ENCODE data around the gene ZBTB32.

DNA sequence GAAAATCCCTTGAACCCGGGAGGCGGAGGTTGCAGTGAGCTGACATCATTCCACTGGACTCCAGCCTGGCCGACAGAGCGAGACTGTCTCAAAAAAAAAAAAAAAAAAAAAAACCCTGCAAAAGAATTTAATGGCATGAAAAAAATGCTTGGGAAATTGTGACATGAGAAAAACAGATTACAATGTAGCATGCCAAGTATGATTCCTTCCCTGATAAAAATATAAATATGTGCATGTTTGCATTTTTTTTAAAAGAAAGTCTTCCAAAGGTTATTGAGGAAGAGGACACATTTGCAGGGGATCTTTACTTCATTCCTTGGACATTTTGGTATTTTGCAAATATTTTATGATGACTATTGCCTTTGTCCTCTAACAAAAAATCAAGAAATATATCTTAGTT lies 14.5 kb upstream of the ZBTB32 start:
- TF ChIP-seq, protein P1, sequence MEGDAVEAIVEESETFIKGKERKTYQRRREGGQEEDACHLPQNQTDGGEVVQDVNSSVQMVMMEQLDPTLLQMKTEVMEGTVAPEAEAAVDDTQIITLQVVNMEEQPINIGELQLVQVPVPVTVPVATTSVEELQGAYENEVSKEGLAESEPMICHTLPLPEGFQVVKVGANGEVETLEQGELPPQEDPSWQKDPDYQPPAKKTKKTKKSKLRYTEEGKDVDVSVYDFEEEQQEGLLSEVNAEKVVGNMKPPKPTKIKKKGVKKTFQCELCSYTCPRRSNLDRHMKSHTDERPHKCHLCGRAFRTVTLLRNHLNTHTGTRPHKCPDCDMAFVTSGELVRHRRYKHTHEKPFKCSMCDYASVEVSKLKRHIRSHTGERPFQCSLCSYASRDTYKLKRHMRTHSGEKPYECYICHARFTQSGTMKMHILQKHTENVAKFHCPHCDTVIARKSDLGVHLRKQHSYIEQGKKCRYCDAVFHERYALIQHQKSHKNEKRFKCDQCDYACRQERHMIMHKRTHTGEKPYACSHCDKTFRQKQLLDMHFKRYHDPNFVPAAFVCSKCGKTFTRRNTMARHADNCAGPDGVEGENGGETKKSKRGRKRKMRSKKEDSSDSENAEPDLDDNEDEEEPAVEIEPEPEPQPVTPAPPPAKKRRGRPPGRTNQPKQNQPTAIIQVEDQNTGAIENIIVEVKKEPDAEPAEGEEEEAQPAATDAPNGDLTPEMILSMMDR (conservative IDR thresholded peaks at IDR 0.05 in 1 of 2, IDR thresholded peaks at IDR 0.05 in 1 of 2; ENCODE audit: extremely low read depth in 1 of 2, insufficient read depth in 1 of 2, low read depth in 1 of 2, low read length in 2 of 2), result no peak
- TF ChIP-seq EZH2 (IDR thresholded peaks at IDR 0.05; ENCODE audit: borderline replicate concordance, low read length), result no peak

All from mammary epithelial cell (primary cell).